ENCODE results near the gene SZT2.

DNA sequence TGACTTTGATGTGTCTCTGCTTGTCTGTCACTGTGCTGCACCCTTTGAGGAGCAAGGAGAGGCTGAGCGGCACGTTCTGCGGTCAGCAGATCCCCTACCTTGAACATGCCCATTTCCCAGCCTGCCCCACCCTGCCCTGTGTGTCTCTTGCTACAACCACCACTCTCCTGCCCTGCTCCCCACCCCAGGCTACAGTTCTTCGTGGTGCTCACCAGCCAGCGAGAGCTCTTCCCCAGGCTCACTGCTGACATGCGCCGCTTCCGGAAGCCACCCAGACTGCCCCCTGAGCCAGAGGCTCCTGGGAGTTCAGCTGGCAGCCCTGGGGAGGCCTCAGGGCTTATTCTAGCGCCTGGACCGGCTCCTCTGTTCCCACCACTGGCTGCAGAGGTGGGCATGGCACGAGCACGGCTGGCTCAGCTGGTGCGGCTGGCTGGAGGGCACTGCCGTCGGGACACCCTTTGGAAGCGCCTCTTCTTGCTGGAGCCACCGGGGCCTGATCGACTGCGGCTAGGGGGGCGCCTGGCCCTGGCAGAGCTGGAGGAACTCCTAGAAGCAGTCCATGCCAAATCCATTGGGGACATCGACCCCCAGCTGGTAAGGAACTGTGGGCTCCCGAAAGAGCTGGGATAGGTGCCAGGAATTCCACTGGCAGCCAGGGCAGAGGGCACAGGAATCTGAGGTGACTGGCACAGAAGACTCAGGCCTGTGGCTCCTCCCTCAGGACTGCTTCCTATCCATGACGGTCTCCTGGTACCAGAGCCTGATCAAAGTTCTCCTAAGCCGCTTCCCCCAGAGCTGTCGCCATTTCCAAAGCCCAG is 58.4 kb downstream of the SZT2 start:
- no peak for TF ChIP-seq YY1 (IDR thresholded peaks at IDR 0.05; ENCODE audit: insufficient read depth, insufficient read length)
- TF ChIP-seq ZNF274 (IDR thresholded peaks at IDR 0.05; ENCODE audit: low read depth, low read length) = no peak
- TF ChIP-seq SUZ12 (IDR thresholded peaks at IDR 0.05; ENCODE audit: extremely low read depth, insufficient read depth, insufficient read length) = no peak
